ENCODE measurements around the gene IFI16.

DNA sequence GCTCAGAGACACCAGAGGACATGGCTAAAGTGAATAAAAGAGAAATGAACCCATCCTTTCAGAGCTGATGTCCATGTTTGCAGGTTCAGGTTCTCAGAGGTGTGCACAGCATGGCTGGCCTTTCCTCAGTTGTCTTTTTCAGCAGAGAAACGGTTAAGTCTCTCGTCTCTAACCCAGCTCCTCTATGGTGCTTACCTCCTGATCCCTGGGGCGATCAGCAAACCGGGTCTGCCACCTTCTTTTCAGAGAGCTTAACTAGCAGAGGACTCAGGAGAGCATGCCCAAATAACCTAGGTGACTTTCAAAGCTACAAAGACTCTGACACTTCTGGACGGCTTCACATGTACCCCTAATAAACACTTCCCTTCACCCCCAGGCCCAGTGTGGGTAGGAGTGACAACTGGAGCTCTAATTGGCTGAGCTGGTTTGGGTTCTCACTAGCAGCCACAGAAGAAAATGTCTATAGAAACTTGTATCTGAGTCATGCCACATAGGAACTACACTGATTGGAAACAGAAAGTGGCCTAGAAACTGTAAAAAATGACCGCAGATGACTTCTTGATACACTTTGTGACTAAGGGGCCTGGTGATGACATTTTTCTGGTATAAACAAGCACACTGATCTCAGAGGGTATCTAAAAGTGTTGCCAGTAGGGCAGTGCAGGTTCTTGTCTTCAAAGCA, 66.9 kb downstream of the IFI16 start, which contains the start of gene AIM2:
- TF ChIP-seq MAX (IDR thresholded peaks at IDR 0.05; ENCODE audit: low read depth, low read length) (no peak), ZNF24 (IDR thresholded peaks at IDR 0.05) (peak; percentile 49; the same call in 1 of the 2 replicates), SRF (IDR thresholded peaks at IDR 0.05; ENCODE audit: low read depth in 2 of 2, low read length in 2 of 2) (no peak), NFYB (IDR thresholded peaks at IDR 0.05; ENCODE audit: insufficient read depth, low read depth, low read length) (peak; percentile 68; the same call in 1 of the 2 replicates), TCF3 (IDR thresholded peaks at IDR 0.05; ENCODE audit: borderline replicate concordance, insufficient read depth, low read depth, low read length) (no peak), POLR2AphosphoS5 (IDR thresholded peaks at IDR 0.05; ENCODE audit: low read length) (peak; percentile 96)
